ENCODE results near the gene ARMC2.

- TF ChIP-seq CTCF (IDR thresholded peaks at IDR 0.05) = no peak
- TF ChIP-seq EZH2 (IDR thresholded peaks at IDR 0.05; ENCODE audit: borderline replicate concordance, insufficient read depth, low read depth, low read length, poor library complexity, severe bottlenecking) = no peak
Observed at GRCh38 chr6:108944707-108945680, 96.8 kb downstream of the ARMC2 start.

Measured in B cell (primary cell).